T-helper 22 cell (primary cell): ENCODE results near the gene SHLD1.

ENCODE experiments used
- DNase-seq: peaks from one replicate; pipeline ENCODE4 v3.0.0-alpha.2; 2020; ENCODE audit warnings: low read depth

SHLD1 gene

GRCh38 chr20:5893052-5893451 lies 142.9 kb downstream of the SHLD1 start:
- DNase-seq, result no peak

- DNase-seq, result no peak
Observed at GRCh38 chr20:5893621-5894020, 143.4 kb downstream of the SHLD1 start.

- no peak for DNase-seq
Observed at GRCh38 chr20:5895626-5896025, 145.4 kb downstream of the SHLD1 start.

GRCh38 chr20:5899444-5899843 lies 149.2 kb downstream of the SHLD1 start:
- DNase-seq, result no peak

- DNase-seq, result no peak
Observed at GRCh38 chr20:5900908-5901307, 150.7 kb downstream of the SHLD1 start.

- DNase-seq, result no peak
Observed at GRCh38 chr20:5908981-5909380, 158.8 kb downstream of the SHLD1 start.

- DNase-seq, result no peak
Observed at GRCh38 chr20:5910186-5910585, 160.0 kb downstream of the SHLD1 start.

- DNase-seq, result no peak
Observed at GRCh38 chr20:5913166-5913565, 163.0 kb downstream of the SHLD1 start.
